HG03025 (cell line): ENCODE measurements around the gene STRBP.

Source experiments
- ATAC-seq: cut with Tn5 transposase; IDR thresholded peaks from one replicate; pipeline ENCODE4 v1.9.1; 2021; ENCODE audit warnings: mild to moderate bottlenecking, moderate library complexity; ENCODE audit not compliant: unreplicated experiment, low FRiP score

Gene STRBP

GRCh38 chr9:123109540-123110279 lies 158.7 kb downstream of the STRBP start:
- ATAC-seq: no peak

DNA sequence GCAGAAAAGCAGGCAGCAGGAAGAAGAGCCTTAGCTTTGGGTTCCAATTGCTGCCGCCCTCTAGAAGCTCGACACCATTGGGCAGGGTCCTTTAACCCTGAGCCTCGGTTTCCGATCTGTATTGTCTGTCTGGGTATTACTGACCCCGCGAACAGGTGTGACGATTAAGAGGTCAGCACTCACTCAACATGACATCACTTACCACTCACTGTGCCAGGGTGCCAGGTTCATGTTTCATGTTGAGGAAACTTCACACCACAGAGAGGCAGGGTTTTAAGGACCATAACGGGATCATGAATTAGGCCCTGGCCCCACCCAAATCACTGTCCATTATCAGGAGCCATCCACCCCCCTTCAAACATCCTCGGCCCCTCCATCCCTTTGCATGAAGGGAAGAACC lies 159.4 kb downstream of the STRBP start:
- no peak for ATAC-seq

DNA sequence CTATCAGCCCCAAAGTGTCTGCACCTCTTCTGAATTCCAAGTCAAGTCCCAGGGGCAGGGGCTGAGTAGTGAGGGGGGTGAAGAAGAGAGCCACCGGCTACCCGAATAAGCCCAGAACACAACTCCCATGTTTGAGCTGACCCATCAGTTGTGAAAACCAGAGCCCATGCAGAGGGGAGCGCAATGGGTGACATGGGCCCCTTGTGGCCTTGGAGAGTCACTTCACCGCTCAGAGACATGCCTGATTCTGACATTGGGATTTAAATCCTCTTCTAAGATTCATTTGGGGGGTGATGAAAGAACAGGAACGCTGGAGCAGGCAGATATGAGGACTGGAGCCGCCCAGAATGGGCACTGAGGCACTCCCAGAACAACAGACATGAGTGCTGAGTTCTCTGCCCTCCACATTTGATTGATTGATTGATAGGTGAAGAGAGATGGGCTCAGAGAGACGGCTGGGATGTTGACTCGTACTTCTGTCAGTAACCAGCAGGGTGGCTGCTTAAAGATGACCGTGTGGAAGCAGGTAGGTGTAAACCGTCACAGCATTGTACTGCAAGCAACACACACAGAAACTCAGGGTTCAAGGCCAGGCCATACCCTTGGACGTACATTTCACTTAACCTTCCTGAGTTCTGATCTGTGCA lies 160.6 kb downstream of the STRBP start:
- ATAC-seq: no peak

GRCh38 chr9:123105490-123105889 lies 162.9 kb downstream of the STRBP start:
- no peak for ATAC-seq

DNA sequence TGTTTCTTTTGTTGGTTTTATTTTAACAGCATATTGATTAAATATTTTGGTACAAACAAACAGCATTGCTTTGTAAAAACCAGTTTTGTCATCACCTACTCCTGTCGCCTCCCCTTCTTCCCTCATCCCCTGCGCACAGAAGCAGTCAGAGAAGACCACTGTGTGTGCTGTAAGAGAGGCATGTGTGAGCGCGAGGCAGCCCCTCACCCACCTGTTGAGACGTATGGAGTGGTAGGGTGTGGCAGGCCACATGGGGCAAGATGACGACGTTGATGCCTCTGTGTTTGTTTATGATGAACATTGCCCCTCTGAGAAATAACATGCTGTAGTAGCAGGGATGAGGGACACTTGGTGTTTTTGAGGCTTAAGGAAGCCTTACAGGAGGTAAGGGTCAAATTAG lies 163.6 kb downstream of the STRBP start:
- ATAC-seq: no peak

DNA sequence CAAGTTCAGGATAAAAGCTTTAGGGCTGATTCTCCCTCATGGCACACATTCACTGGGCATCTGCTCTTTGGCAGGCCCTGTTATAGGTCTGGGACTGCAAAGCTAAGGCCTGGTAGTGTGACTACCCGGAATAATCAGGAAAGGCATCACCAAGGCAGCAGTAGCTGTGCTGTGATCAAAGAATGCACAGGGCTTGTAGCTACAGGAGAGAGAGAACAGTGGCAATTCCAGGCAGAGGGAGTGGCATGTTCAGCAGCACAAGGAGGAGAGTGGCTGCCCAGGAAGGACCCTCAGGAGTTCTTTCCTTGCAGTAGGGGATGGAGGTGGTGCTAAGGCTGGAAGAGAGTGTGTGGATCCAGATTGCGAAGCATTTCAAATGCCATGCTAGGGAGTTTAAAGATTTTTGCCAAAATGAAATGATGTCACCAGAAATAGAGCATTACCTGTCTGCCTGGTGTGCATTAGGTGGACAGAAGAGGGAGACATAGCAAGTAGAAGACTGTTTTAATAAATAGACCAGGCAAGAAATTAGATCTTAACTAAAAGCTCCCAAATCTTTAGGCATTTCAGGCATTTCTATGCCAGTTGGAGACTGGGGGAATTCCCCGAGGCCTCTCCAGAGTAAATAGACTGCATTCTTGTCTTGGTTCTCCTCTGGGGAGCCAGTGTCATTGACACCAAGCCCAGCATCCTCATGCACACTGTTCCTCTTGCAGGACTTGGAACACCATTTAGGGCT lies 165.8 kb downstream of the STRBP start:
- no peak for ATAC-seq

DNA sequence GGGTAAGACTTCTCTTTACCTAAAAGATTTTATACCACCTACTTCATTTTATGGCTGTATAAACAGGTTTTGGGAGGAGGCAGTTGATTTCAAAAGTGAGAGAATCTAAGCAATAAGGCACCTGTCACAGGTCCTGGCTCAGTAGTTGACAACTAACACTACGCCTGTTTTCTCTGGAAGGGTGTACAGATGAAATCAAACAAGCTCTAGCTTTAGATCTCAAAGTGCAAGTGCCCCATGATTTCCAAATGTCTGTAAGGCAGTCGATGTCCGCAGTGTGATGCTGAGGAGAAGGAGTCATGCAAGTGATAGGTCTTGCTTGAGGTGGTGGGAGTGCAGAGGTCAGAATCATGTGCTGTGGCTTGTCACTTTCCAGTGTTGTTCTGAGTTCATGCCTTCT lies 168.8 kb downstream of the STRBP start:
- ATAC-seq: no peak

DNA sequence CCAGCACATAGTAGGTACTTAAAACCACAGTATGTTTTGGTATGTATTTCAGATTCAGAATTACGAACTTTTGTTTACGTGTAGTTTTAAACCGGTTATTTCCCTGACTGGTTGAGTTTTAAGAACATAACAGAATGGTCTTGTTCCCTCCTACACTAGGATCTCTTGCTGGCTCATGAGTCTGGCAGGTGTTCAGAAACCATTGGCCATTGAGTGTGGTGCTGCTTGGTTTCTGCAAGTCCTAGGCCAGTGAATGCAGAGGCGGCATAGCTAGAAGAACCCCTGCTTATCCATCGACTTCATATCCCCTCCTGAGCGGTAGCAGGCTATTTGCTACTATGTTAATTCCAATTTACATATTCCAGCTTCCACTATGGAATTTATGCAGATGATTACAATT lies 169.3 kb downstream of the STRBP start:
- ATAC-seq: no peak

DNA sequence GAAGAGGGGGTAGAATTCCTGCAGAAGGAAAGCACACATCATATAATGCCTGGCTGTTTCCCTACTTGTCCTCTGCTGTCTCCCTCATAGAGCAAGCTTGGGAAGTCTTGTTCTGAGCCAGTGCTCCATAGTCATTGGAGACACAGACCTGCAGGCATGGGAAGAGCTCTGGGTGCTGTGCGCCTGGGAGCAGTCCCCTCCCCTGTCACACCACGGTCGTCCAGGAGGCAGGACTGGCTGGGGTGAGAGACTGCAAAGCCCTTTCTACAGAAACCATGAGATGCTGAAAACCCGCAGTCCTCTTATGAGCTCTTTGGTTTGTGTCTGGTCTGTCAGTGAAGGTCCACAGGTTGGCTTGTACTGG lies 170.3 kb downstream of the STRBP start:
- ATAC-seq: no peak

DNA sequence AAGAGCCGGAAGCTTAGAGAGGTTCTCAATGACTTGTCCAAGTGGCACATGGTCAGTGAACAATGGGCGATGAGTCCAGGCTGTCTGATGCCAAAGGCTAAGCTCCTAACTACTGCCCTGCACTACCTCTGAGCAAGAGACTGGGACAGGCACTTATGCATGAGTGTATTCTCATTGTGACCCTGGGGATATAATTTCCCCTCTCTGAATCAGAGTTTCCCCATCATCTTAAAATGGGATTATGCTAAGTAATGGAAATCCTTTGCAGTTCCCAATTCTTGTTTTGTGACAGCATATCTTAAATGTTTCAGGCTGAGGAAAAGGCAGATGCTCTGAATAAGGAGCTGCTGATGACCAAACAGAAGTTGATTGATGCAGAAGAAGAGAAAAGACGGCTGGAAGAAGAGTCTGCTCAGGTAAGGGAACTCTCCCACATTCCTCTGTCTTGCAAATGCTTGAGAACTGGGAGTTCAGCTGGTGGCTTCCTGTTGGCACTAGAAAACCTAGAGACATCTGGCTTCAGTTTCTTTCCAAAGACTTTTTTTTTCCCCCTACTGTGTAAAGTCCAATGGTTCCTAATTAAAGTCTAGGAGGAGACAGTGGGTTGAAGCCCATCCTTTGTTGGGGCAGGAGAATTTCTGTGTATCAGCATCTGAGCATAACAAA lies 170.8 kb downstream of the STRBP start:
- no peak for ATAC-seq

DNA sequence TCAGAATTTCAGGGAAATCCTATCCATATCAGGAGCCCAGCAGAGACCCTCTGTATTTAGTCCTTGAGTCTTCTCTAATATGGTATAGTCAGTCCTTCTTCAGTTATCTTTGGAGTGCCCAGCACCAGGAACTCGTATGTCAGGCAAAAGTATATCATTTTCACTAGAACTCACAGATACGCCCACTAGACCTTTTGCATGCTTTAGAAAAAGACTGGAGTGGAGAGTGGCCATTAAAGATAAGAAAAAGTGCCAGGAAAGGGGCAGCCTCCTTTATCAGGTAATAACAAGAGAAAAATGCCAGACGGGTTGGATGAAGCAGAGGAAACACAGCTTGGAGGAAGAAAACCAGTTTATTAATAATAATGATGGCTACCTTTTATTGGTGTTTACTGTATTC lies 171.4 kb downstream of the STRBP start:
- ATAC-seq: no peak

DNA sequence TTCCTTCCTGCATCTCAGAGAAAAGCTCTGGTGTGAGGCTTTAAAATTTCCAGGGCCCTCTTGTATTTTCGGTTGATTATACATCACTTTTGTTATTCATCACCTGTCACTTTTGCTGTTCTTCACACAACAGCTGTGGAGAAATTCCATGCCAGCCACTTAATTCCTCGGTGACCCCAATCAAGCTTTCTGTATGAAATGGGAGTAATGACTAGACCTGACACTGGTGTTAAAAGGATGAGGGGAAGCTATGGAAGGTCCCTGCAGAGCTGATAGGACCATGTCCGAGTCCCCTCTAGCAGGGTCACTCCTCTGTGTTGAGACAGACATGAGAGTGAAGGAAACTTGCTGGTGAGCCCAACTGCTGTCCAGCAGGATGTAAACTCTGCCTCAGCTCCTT lies 175.2 kb downstream of the STRBP start:
- no peak for ATAC-seq

- ATAC-seq: no peak
Observed at GRCh38 chr9:123091459-123091858, 176.9 kb downstream of the STRBP start.

GRCh38 chr9:123090956-123091355 lies 177.4 kb downstream of the STRBP start:
- no peak for ATAC-seq

DNA sequence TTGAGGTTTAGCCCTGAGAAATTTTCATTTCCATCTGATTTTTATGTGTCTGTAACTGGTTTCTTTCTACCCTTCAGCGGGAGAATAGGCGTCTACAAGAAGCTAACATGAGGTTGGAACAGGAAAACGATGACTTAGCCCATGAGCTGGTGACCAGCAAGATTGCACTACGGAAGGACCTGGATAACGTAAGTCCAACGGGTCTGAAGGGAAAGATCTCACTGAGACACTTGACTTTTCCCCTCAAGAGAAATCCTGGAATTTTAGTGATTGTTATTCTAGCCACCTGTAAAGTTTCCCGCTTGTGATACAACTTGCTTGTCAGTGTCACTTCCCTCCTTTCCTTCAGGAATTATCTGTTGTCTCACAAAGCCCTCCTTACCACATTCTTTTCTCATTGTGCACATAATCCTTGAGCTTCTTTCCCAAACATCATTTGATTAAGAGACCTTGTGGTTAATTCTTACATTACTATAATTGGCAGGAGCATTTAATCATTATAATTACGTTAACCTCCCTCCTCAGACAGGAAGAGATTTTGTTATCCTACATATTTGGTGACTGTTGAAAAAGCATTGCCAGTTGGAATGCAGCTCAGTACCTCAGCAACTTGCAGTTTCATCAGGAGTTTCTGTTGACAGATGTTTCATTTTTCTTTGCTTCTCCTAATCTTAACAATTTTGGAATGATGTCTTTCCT lies 178.0 kb downstream of the STRBP start:
- ATAC-seq: no peak

DNA sequence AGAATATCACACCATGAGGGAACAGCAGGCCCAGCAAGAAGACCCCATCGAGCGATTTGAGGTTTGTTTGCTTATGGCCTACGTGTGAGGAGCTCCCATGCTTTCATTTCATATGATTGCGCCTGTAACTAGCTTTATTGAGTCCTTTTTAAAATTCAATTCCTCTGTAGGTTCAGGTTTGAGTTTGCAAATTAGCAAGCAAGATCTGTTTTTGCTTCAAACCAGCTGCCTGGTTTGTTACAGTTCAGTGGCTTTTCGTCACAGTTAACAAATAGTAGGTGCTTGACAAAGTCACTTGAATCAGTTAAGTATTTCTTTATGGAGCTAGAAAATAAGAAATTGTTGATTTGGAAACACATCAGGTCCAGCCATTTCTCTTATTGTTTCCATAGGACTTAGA lies 178.6 kb downstream of the STRBP start:
- no peak for ATAC-seq

- no peak for ATAC-seq
Observed at GRCh38 chr9:123089040-123089439, 179.3 kb downstream of the STRBP start.

- ATAC-seq: no peak
Observed at GRCh38 chr9:123087359-123087888, 181.0 kb downstream of the STRBP start.

DNA sequence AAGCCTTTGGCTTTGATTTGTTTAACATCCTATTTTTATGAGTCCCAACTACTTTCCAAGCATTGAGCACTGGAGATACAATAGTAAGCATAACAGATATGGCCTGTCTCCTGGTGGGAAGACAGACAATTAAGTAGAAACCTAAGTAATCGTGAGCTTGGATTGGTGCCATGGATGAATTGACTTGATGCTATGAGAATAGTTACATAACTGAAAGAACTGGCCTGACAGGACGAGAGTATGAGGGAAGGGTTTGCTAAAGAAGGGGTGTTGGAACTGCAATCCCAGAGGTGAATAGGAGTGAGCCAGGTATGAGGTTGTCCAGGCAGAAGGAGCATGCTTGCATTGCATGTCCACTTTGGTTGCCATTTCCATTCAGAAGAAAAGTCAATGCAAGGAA lies 182.5 kb downstream of the STRBP start:
- ATAC-seq: no peak

DNA sequence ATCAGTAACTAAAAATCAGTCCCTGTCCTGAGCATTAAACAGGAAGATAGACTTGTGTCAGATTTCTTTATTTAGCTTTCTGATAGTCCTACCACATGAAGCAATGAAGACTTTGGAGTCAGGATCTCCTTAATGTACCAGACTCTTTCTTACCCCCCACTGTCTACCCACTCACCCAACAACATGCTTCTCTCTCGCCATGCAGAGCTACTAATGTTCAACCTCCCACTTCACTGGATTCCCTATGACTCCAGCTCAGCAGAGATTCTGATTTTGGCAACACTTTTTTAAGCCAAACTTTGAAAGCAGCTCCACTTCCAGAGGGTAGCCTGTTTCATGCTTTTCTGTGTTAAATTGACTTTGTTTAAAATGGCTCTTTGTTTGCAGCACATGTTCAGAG lies 184.1 kb downstream of the STRBP start:
- ATAC-seq: no peak
